ENCODE results near the gene ZNF507. TPM values are rescaled to one million over a fixed set of nuclear protein-coding genes. Genes with fewer than 3 reads are reported as not detected.

Gene ZNF507
- polyA plus RNA-seq, 3 donors from 2014 or later: 3.7 to 6.5 (median 5.0) TPM

DNA sequence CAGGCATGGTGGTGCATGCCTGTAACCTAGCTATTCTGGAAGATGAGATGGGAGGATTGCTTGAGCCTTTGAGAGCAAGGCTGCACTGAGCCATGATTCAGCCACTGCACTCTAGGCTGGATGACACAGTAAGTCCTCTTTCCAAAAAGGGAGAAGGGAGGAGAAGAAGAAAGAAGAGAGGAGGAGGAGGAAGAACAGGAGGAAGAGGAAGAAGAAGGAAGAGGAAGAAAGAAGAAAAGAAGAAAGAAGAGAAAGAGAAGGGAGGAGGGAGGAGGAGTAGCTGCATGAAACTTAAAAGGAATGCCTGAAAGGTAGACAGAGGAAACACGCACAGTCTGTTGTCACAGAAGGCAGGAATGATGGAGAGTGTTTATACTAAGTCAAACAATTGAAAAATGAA lies 56.6 kb downstream of the ZNF507 start:
- no peaks in the 10 kb centered on the region for H3K36me3 Mint-ChIP-seq
- peak overlapping the region in 1 of 5 donors; percentile 47 for H3K4me3 Mint-ChIP-seq
- H3K9me3 Mint-ChIP-seq: no peaks in the 10 kb centered on the region
- H3K27ac Mint-ChIP-seq: peak overlapping the region in 4 of 6 donors; percentile 7 to 61 (median 31)
- no peak for DNase-seq
- H3K4me1 Mint-ChIP-seq: peaks cover 17 to 22% of the 10 kb centered on the region in 2 donors
- H3K27me3 Mint-ChIP-seq (ENCODE audit: low read depth in 3 of 3): peaks cover 0 to 5% (median 4%) of the 10 kb centered on the region in 3 donors

GRCh38 chr19:32403291-32403995 lies 58.0 kb downstream of the ZNF507 start:
- H3K36me3 Mint-ChIP-seq: peaks cover 0 to 5% (median 2%) of the 10 kb centered on the region in 3 donors
- peak overlapping the region; percentile 12 to 83 (median 79) for H3K27ac Mint-ChIP-seq
- H3K4me3 Mint-ChIP-seq: peak overlapping the region in 4 of 5 donors; percentile 87 to 91 (median 90)
- peaks cover 0 to 5% (median 4%) of the 10 kb centered on the region in 3 donors for H3K27me3 Mint-ChIP-seq (ENCODE audit: low read depth in 3 of 3)
- peaks cover 17 to 29% of the 10 kb centered on the region in 2 donors for H3K4me1 Mint-ChIP-seq
- H3K9me3 Mint-ChIP-seq: no peaks in the 10 kb centered on the region
- DNase-seq: no peak

- peak overlapping the region; percentile 87 to 91 (median 90) for H3K4me3 Mint-ChIP-seq
- peaks cover 0 to 5% (median 4%) of the 10 kb centered on the region in 3 donors for H3K27me3 Mint-ChIP-seq (ENCODE audit: low read depth in 3 of 3)
- peaks cover 17 to 29% of the 10 kb centered on the region in 2 donors for H3K4me1 Mint-ChIP-seq
- peaks cover 0 to 10% (median 5%) of the 10 kb centered on the region in 3 donors for H3K36me3 Mint-ChIP-seq
- peak overlapping the region; percentile 69 to 91 (median 81) for H3K27ac Mint-ChIP-seq
- H3K9me3 Mint-ChIP-seq: no peaks in the 10 kb centered on the region
- peak in 1 of 3 donors; percentile 2 for DNase-seq
These were observed 59.0 kb downstream of the ZNF507 start for GRCh38 chr19:32404213-32404932.

DNA sequence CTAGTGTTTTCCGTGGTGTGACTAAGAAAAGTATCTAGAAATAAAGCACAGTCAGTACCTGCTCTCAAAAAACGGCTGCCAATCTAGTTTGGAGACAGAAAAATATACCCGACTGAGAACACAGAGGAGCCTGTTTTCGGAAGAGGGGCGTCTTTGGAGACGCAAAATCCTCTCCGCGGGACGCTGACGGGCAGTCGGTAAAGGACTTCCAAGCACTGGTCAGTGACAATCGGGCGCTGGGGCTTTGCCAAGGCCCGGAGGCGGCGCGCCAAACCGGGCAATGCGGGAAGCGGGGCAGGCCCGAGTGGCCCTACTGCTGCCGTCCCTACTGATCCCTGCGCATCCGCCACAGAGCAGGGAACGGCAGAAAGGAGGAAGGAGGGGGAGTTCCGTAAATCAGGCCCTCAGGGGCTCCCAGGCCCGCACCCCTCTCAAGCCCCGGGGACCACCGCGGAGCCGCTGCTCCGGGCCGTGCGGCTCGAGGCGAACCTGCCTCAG lies 59.6 kb downstream of the ZNF507 start:
- H3K4me3 Mint-ChIP-seq: peak overlapping the region; percentile 87 to 91 (median 90)
- H3K27me3 Mint-ChIP-seq (ENCODE audit: low read depth in 3 of 3): peaks cover 0 to 5% (median 4%) of the 10 kb centered on the region in 3 donors
- no peaks in the 10 kb centered on the region for H3K9me3 Mint-ChIP-seq
- peak overlapping the region; percentile 69 to 91 (median 80) for H3K27ac Mint-ChIP-seq
- no peak for DNase-seq
- peaks cover 17 to 29% of the 10 kb centered on the region in 2 donors for H3K4me1 Mint-ChIP-seq
- H3K36me3 Mint-ChIP-seq: peaks cover 0 to 13% (median 5%) of the 10 kb centered on the region in 3 donors

- Mint-ChIP-seq H3K27ac (peak within 1 kb of the TSS; percentile 80 to 93 (median 90)), H3K4me3 (peak within 1 kb of the TSS; percentile 87 to 91 (median 90)), H3K4me1 (peaks cover 17 to 29% of the 10 kb centered on the region in 2 donors), H3K27me3 (ENCODE audit: low read depth in 3 of 3) (peaks cover 0 to 5% (median 4%) of the 10 kb centered on the region in 3 donors), H3K9me3 (no peaks in the 10 kb centered on the region), H3K36me3 (peaks cover 0 to 13% (median 5%) of the 10 kb centered on the region in 3 donors)
- DNase-seq: peak; percentile 90 to 92 (median 92)
These were observed 60.2 kb downstream of the ZNF507 start, which contains the start of gene DPY19L3 for GRCh38 chr19:32405431-32406160. TSS of gene DPY19L3 (plus strand) at chr19:32405770. CDS start at chr19:32408254, 2,484 bp downstream.

DNA sequence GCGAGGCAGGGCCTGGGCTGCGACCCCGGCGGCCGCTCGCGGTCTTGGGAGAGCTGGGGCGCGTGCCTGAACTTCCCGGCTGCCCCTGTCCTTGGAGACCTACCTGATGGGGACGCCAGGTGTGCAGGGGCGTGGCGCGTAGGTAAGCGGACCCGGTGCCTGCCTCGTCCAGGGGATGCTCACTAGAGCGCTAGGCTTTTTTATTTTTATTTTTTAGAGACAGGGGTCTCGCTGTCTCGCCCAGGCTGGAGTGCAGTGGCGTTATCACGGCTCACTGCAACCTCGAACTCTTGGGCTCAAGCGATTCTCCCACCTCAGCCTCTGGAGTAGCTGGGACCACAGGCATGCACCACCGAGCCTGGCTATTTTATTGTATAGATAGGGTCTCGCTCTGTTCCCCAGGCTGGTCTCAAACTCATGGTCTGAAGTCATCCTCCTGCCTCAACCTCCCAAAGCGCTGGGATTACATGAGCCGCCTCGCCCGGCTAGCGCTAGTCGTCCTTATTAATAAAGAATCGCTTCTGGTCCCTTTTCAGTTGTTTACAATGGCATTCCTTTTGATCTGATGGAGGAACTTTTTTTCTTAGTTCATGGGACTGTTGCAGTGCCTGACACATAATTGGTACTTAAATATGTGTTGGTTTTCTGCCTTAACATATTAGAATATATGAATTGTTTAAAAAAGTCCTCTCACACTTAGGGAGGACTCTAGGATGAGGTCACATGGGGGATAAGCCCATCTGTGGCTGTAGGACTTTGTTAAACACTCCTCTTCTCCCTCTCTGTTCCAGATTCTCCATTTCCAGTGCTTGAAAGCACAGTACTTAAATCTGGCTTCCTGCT lies 61.0 kb downstream of the ZNF507 start:
- Mint-ChIP-seq H3K9me3 (no peaks in the 10 kb centered on the region), H3K27ac (peak overlapping the region; percentile 80 to 92 (median 90)), H3K27me3 (ENCODE audit: low read depth in 3 of 3) (peaks cover 0 to 5% (median 4%) of the 10 kb centered on the region in 3 donors), H3K4me3 (peak overlapping the region; percentile 87 to 91 (median 90)), H3K4me1 (peaks cover 17 to 29% of the 10 kb centered on the region in 2 donors), H3K36me3 (peaks cover 7 to 18% (median 12%) of the 10 kb centered on the region in 3 donors)
- DNase-seq: no peak

DNA sequence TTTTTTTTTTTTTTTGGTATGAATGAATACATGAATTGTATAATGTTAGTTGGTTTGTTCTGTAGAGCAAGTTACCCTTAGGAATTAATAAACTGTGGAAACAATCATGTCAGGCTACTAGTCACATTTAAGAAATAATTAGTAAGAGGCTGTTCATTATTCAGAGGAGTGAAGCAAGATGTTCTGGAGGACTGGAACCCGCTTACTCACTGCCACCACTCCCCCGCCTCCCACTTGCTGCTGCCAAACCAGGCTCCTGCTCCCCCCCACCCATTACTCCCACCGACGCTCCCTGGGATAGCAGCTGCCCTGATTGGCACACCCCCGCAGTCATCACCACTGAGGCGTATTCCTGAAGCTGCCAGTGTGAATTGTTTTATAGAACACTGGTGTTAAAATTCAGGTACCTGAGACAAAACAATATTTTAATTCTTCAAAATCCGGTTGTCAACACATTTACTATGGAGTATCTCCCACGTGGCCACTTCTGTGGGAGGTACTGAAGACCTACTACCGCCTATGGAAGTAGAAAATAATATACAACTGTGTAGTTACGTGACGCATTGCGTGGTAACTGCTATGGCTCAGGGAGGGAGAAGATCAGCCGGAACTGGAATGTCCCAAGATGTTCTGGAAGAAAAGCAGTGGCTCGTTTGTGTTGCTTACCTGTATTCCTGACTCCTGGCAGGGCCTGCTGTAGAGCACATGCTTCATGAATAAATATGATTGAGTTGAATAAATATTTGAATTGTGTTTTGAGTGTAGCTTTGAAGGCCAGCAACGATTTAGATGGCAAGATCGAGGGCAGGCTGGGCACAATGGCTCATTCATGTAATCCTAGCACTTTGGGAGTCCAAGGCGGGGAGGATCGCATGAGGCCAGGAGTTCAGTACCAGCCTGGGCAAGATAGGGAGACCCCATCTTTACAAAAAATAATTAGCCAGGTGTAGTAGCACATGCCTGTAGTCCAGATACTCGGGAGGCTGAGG lies 61.9 kb downstream of the ZNF507 start:
- Mint-ChIP-seq H3K9me3 (no peaks in the 10 kb centered on the region), H3K4me3 (peak overlapping the region; percentile 87 to 91 (median 90)), H3K27ac (peak overlapping the region; percentile 80 to 92 (median 90)), H3K27me3 (ENCODE audit: low read depth in 3 of 3) (peaks cover 0 to 5% (median 2%) of the 10 kb centered on the region in 3 donors), H3K36me3 (peaks cover 7 to 19% (median 12%) of the 10 kb centered on the region in 3 donors), H3K4me1 (peaks cover 17 to 29% of the 10 kb centered on the region in 2 donors)
- no peak for DNase-seq

GRCh38 chr19:32415246-32415645 lies 69.8 kb downstream of the ZNF507 start:
- no peaks in the 10 kb centered on the region for H3K9me3 Mint-ChIP-seq
- H3K4me1 Mint-ChIP-seq: no peaks in the 10 kb centered on the region
- no peaks in the 10 kb centered on the region for H3K27me3 Mint-ChIP-seq (ENCODE audit: low read depth in 3 of 3)
- H3K27ac Mint-ChIP-seq: no peak overlapping the region
- no peak for DNase-seq
- H3K4me3 Mint-ChIP-seq: no peak overlapping the region
- peaks cover 21 to 31% (median 26%) of the 10 kb centered on the region in 3 donors for H3K36me3 Mint-ChIP-seq

GRCh38 chr19:32415669-32416068 lies 70.3 kb downstream of the ZNF507 start:
- H3K4me3 Mint-ChIP-seq: no peak overlapping the region
- peaks cover 20 to 31% (median 26%) of the 10 kb centered on the region in 3 donors for H3K36me3 Mint-ChIP-seq
- no peak overlapping the region for H3K27ac Mint-ChIP-seq
- no peaks in the 10 kb centered on the region for H3K27me3 Mint-ChIP-seq (ENCODE audit: low read depth in 3 of 3)
- no peaks in the 10 kb centered on the region for H3K4me1 Mint-ChIP-seq
- no peak for DNase-seq
- H3K9me3 Mint-ChIP-seq: no peaks in the 10 kb centered on the region

GRCh38 chr19:32416749-32417456 lies 71.5 kb downstream of the ZNF507 start:
- H3K4me3 Mint-ChIP-seq: no peak overlapping the region
- no peaks in the 10 kb centered on the region for H3K27me3 Mint-ChIP-seq (ENCODE audit: low read depth in 3 of 3)
- peaks cover 15 to 26% (median 21%) of the 10 kb centered on the region in 3 donors for H3K36me3 Mint-ChIP-seq
- no peak for DNase-seq
- no peaks in the 10 kb centered on the region for H3K9me3 Mint-ChIP-seq
- peaks cover 4 to 5% of the 10 kb centered on the region in 2 donors for H3K4me1 Mint-ChIP-seq
- no peak overlapping the region for H3K27ac Mint-ChIP-seq

- Mint-ChIP-seq H3K36me3 (peaks cover 12 to 23% (median 17%) of the 10 kb centered on the region in 3 donors), H3K27me3 (ENCODE audit: low read depth in 3 of 3) (no peaks in the 10 kb centered on the region), H3K4me1 (peaks cover 9 to 11% of the 10 kb centered on the region in 2 donors), H3K9me3 (no peaks in the 10 kb centered on the region), H3K4me3 (no peak overlapping the region), H3K27ac (no peak overlapping the region)
- DNase-seq: no peak
These were observed 72.7 kb downstream of the ZNF507 start for GRCh38 chr19:32418155-32418554.
